GM12891 (cell line): ENCODE data around the gene FFAR2.
A peak's percentile ranks its signal among the peaks of the same experiment; 100 is the strongest.
"Not testable (repeated sequence)": the region's sequence is repeated elsewhere in the genome, so short reads cannot be mapped to it uniquely, and the experiment has no call there.

Experiments
- DNase-seq: peaks from one replicate; pipeline ENCODE4 v3.0.0; 2011; ENCODE audit warnings: low spot score; ENCODE audit not compliant: insufficient read length
- FAIRE-seq: peaks from 2 replicates; lab custom pipeline; 2011; peaks lifted over from hg19 to GRCh38; lab: Jason Lieb, UNC
- PAX5 ChIP-seq: IDR thresholded peaks from 2 replicates; pipeline ENCODE4 v1.6.1; 2011; ENCODE audit warnings: low read length, moderate library complexity, mild to moderate bottlenecking; ENCODE audit not compliant: insufficient read depth, severe bottlenecking
- POLR2A ChIP-seq: IDR thresholded peaks from 2 replicates; pipeline ENCODE4 v1.6.1; 2011; ENCODE audit warnings: low read depth, low read length, control low read depth
- POLR2AphosphoS5 ChIP-seq: IDR thresholded peaks from 2 replicates; pipeline ENCODE4 v1.6.1; 2011; ENCODE audit warnings: low read depth, low read length, control low read depth
- POU2F2 ChIP-seq: IDR thresholded peaks from 2 replicates; pipeline ENCODE4 v1.6.1; 2011; ENCODE audit warnings: low read depth, mild to moderate bottlenecking, control low read depth, low read length, moderate library complexity
- SPI1 ChIP-seq: IDR thresholded peaks from 2 replicates; pipeline ENCODE4 v1.6.1; 2011; ENCODE audit warnings: low read depth, low read length, control low read depth
- TAF1 ChIP-seq: IDR thresholded peaks from 2 replicates; pipeline ENCODE4 v1.6.1; 2011; ENCODE audit warnings: low read depth, low read length, control low read depth

Gene FFAR2

GRCh38 chr19:35454663-35455062, 6.6 kb downstream of the FFAR2 start:
- peak; percentile 69 for FAIRE-seq

GRCh38 chr19:35455616-35456201, 7.7 kb downstream of the FFAR2 start:
- no peak for DNase-seq
- no peak for FAIRE-seq
- no peak for TF ChIP-seq POLR2A
- no peak for TF ChIP-seq POLR2AphosphoS5
- no peak for TF ChIP-seq POU2F2
- no peak for TF ChIP-seq SPI1

More at GRCh38 chr19:35454663-35455062, 6.6 kb downstream of the FFAR2 start:
- no peak for DNase-seq
- TF ChIP-seq TAF1, result no peak
- TF ChIP-seq POLR2A, result no peak
- no peak for TF ChIP-seq POU2F2
- no peak for TF ChIP-seq SPI1
- TF ChIP-seq POLR2AphosphoS5, result no peak
- no peak for TF ChIP-seq PAX5

- DNase-seq (no peak), FAIRE-seq (peak; percentile 85)
Measured at GRCh38 chr19:35457173-35457572, 9.1 kb downstream of the FFAR2 start.

GRCh38 chr19:35458192-35458591, 10.1 kb downstream of the FFAR2 start:
- TF ChIP-seq SPI1 (no peak), POLR2A (no peak), POLR2AphosphoS5 (no peak), PAX5 (no peak), TAF1 (no peak), POU2F2 (no peak)
- FAIRE-seq (no peak), DNase-seq (no peak)

More at GRCh38 chr19:35457173-35457572, 9.1 kb downstream of the FFAR2 start:
- TF ChIP-seq POLR2A (peak; percentile 69; the same call in 1 of the 2 replicates), SPI1 (peak; percentile 97), POLR2AphosphoS5 (peak; percentile 48; the same call in 1 of the 2 replicates), PAX5 (no peak), TAF1 (peak; percentile 54; the same call in 1 of the 2 replicates), POU2F2 (0 out of 2 replicates have a peak, but pooled peaks have one; percentile 39)

GRCh38 chr19:35458731-35459391, 10.8 kb downstream of the FFAR2 start:
- peak; percentile 86 for FAIRE-seq
- no peak for TF ChIP-seq POLR2A
- peak; percentile 100 for TF ChIP-seq SPI1
- DNase-seq, result no peak

GRCh38 chr19:35459414-35460082, 11.5 kb downstream of the FFAR2 start:
- FAIRE-seq (peak; percentile 78), DNase-seq (no peak)
- TF ChIP-seq SPI1 (no peak), PAX5 (no peak), TAF1 (no peak), POLR2AphosphoS5 (no peak), POLR2A (no peak), POU2F2 (no peak)

- TF ChIP-seq POU2F2, result no peak
- TF ChIP-seq POLR2A, result no peak
- no peak for TF ChIP-seq POLR2AphosphoS5
- no peak for TF ChIP-seq TAF1
- TF ChIP-seq SPI1, result peak; percentile 16; the same call in 1 of the 2 replicates
- no peak for TF ChIP-seq PAX5
- FAIRE-seq, result peak; percentile 74
- DNase-seq, result no peak
Measured at GRCh38 chr19:35460608-35461007, 12.6 kb downstream of the FFAR2 start.

- FAIRE-seq, result no peak
- DNase-seq, result no peak
- TF ChIP-seq SPI1 (no peak), POLR2AphosphoS5 (no peak)
Measured at GRCh38 chr19:35461060-35461459, 13.0 kb downstream of the FFAR2 start.

GRCh38 chr19:35461788-35462187, 13.7 kb downstream of the FFAR2 start:
- not testable (repeated sequence) for DNase-seq, FAIRE-seq

- peak; percentile 74 for TF ChIP-seq SPI1
- TF ChIP-seq POLR2AphosphoS5, result no peak
- peak; percentile 53 for DNase-seq
- FAIRE-seq, result peak; percentile 97
Measured at GRCh38 chr19:35462476-35462953, 14.5 kb downstream of the FFAR2 start.

- not testable (repeated sequence) for FAIRE-seq, DNase-seq
Measured at GRCh38 chr19:35462956-35463355, 14.9 kb downstream of the FFAR2 start.
